ENCODE measurements around the gene MMP13. TPM values are rescaled to one million over a fixed set of nuclear protein-coding genes. Genes with fewer than 3 reads are reported as not detected.

The MMP13 gene
- total RNA-seq, 2 donors from 2014 or later = not detected

DNA sequence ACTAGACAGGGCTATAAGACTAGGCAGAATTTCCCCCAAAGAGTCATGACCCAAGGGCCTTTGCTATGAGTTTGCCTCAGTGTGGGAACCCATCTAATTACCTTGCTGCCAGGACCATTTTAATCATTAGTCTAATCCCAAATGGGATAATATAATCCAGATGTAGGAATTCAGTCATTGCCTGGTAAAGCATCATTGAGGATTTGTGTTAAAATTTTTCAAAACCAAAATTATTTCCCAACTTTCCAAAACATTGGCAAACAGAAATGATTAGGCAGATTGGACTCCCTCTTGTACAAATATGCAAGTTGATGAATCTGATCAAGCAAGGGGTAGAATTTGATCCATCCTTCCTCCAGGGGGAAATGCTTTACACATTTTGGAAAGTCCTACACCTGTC is 16.2 kb upstream of the MMP13 start:
- Mint-ChIP-seq H3K27ac (no peak overlapping the region), H3K36me3 (ENCODE audit: insufficient read depth in 2 of 2) (no peaks in the 10 kb centered on the region), H3K27me3 (ENCODE audit: low read depth) (peaks cover 15% of the 10 kb centered on the region), H3K9me3 (no peaks in the 10 kb centered on the region), H3K4me3 (no peak overlapping the region), H3K4me1 (ENCODE audit: low read depth) (no peaks in the 10 kb centered on the region)
- no peak for ATAC-seq (replicated peaks in 1 of 2)
- no peak for DNase-seq

GRCh38 chr11:102967497-102967896 is 12.0 kb upstream of the MMP13 start:
- Mint-ChIP-seq H3K36me3 (ENCODE audit: insufficient read depth in 2 of 2) (no peaks in the 10 kb centered on the region), H3K4me3 (no peak overlapping the region), H3K4me1 (ENCODE audit: low read depth) (no peaks in the 10 kb centered on the region), H3K9me3 (no peaks in the 10 kb centered on the region), H3K27ac (no peak overlapping the region), H3K27me3 (ENCODE audit: low read depth) (peaks cover 21% of the 10 kb centered on the region)
- DNase-seq = no peak
- no peak for ATAC-seq (replicated peaks in 1 of 2)

DNA sequence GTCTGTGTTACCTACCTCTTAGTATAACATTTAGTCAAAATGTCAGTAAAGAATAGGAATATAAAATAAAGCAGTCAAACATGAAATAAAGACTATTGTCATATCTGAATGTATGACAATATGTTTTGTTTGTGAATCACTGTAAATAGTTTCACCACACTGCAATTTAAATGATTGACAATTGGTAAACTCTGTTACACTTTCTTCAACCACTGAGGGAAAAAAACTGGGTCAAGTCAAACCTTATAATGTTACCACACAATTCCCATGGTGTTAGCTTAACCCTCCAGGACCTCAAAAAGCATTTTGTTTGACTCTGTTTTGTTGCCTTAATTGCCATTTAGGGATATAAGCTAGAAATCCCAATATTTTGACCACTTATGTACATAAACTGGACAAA is 10.5 kb upstream of the MMP13 start:
- H3K9me3 Mint-ChIP-seq = no peaks in the 10 kb centered on the region
- H3K27me3 Mint-ChIP-seq (ENCODE audit: low read depth) = peaks cover 8% of the 10 kb centered on the region
- no peak overlapping the region for H3K27ac Mint-ChIP-seq
- H3K4me3 Mint-ChIP-seq = no peak overlapping the region
- no peaks in the 10 kb centered on the region for H3K4me1 Mint-ChIP-seq (ENCODE audit: low read depth)
- ATAC-seq (replicated peaks in 1 of 2) (no peak), DNase-seq (no peak)
- H3K36me3 Mint-ChIP-seq (ENCODE audit: insufficient read depth in 2 of 2) = no peaks in the 10 kb centered on the region

- Mint-ChIP-seq H3K4me3 (no peak overlapping the region), H3K4me1 (ENCODE audit: low read depth) (no peaks in the 10 kb centered on the region), H3K36me3 (ENCODE audit: insufficient read depth in 2 of 2) (no peaks in the 10 kb centered on the region), H3K27me3 (ENCODE audit: low read depth) (peaks cover 7% of the 10 kb centered on the region), H3K27ac (no peak overlapping the region), H3K9me3 (no peaks in the 10 kb centered on the region)
- ATAC-seq (replicated peaks in 1 of 2) (no peak), DNase-seq (no peak)
Measured at GRCh38 chr11:102964867-102965266, 9.3 kb upstream of the MMP13 start.

- DNase-seq (no peak), ATAC-seq (replicated peaks in 1 of 2) (no peak)
- Mint-ChIP-seq H3K4me1 (ENCODE audit: low read depth) (no peaks in the 10 kb centered on the region), H3K9me3 (no peaks in the 10 kb centered on the region), H3K27me3 (ENCODE audit: low read depth) (peaks cover 12% of the 10 kb centered on the region), H3K36me3 (ENCODE audit: insufficient read depth in 2 of 2) (no peaks in the 10 kb centered on the region), H3K4me3 (no peak overlapping the region), H3K27ac (no peak overlapping the region)
Measured at GRCh38 chr11:102957953-102958352, 2.4 kb upstream of the MMP13 start.

DNA sequence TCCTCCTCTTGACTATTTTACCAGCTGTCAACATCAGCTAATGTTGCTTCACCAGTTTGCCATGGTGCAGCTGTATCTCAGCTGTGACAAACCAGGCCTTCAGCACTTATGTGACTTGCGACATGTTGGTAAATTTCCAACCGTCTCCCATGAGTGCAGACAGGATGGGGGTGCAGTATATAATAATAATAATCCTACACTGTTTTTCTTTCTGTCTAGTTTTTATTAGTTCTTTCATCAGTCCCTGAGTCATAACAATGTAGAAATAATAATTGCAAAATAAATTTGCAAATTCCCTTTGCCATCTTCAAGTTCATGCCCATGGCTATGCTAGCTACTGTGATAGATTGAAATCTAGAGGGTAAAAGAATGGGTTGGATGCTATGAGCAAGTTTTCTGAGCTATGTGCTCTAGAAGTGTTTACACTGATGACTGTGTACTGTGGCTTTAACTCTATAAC is 4.9 kb downstream of the MMP13 start:
- Mint-ChIP-seq H3K27ac (no peak overlapping the region), H3K36me3 (ENCODE audit: insufficient read depth in 2 of 2) (no peaks in the 10 kb centered on the region), H3K4me1 (ENCODE audit: low read depth) (no peaks in the 10 kb centered on the region), H3K27me3 (ENCODE audit: low read depth) (peaks cover 6% of the 10 kb centered on the region), H3K4me3 (no peak overlapping the region), H3K9me3 (no peaks in the 10 kb centered on the region)
- ATAC-seq (replicated peaks in 1 of 2) = no peak
- no peak for DNase-seq

DNA sequence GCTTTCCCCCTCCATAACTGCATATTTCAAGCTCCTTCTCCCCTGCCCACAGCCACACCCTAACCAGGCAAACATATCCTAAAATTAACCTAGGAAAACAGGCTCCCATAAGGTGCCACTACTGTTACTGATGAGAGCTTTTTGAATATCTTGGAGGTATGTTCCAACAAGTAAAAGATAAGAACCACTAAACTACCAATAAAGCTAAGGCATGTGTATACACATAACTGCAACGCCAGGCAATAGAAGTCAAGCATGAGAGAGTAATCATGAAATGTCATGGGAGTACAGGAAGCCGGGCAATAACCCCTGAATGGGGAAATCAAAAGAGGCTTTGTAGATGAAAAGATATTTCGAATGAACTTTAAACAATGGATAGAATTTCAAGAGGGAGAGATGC is 9.3 kb downstream of the MMP13 start:
- H3K9me3 Mint-ChIP-seq = no peaks in the 10 kb centered on the region
- no peaks in the 10 kb centered on the region for H3K36me3 Mint-ChIP-seq (ENCODE audit: insufficient read depth in 2 of 2)
- H3K27ac Mint-ChIP-seq = no peak overlapping the region
- no peak for DNase-seq
- ATAC-seq (replicated peaks in 1 of 2) = no peak
- H3K4me3 Mint-ChIP-seq = no peak overlapping the region
- peaks cover 4% of the 10 kb centered on the region for H3K4me1 Mint-ChIP-seq (ENCODE audit: low read depth)
- peaks cover 13% of the 10 kb centered on the region for H3K27me3 Mint-ChIP-seq (ENCODE audit: low read depth)

- DNase-seq = peak; percentile 45 to 56
- Mint-ChIP-seq H3K27ac (no peak overlapping the region), H3K9me3 (no peaks in the 10 kb centered on the region), H3K4me3 (no peak overlapping the region), H3K4me1 (ENCODE audit: low read depth) (peaks cover 11% of the 10 kb centered on the region), H3K27me3 (ENCODE audit: low read depth) (peaks cover 7% of the 10 kb centered on the region), H3K36me3 (ENCODE audit: insufficient read depth in 2 of 2) (peaks cover 0 to 2% of the 10 kb centered on the region in 2 donors)
- peak; percentile 89 for ATAC-seq (replicated peaks in 1 of 2)
Measured at GRCh38 chr11:102940714-102941588, 14.6 kb downstream of the MMP13 start.

- DNase-seq (no peak), ATAC-seq (replicated peaks in 1 of 2) (no peak)
- no peak overlapping the region for H3K4me3 Mint-ChIP-seq
- no peak overlapping the region for H3K27ac Mint-ChIP-seq
- H3K4me1 Mint-ChIP-seq (ENCODE audit: low read depth) = peaks cover 11% of the 10 kb centered on the region
- no peaks in the 10 kb centered on the region for H3K9me3 Mint-ChIP-seq
- peaks cover 1% of the 10 kb centered on the region for H3K27me3 Mint-ChIP-seq (ENCODE audit: low read depth)
- H3K36me3 Mint-ChIP-seq (ENCODE audit: insufficient read depth in 2 of 2) = peaks cover 0 to 2% of the 10 kb centered on the region in 2 donors
Measured at GRCh38 chr11:102936864-102937509, 18.5 kb downstream of the MMP13 start.

DNA sequence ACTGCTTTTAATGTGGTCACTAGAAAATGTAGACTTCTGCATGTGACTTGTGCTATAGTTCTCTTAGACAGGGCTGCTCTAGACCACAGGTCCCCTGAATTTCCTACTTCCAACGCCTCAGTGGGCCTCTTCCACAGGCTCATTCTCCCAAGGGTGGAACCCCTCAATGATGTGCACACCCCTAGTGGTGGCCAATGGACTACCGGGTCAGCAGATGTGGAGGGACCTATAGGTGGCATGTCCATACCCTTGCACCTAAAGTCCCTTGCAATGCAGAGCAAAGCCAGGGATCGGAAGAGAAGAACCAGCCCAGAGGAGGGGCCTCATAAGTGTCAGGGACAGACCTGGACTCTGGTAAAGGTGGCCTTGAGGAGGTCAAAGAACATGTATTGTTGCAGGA is 20.0 kb downstream of the MMP13 start:
- H3K9me3 Mint-ChIP-seq = no peaks in the 10 kb centered on the region

GRCh38 chr11:102934735-102935134 is 20.8 kb downstream of the MMP13 start:
- DNase-seq (no peak), ATAC-seq (replicated peaks in 1 of 2) (no peak)
- Mint-ChIP-seq H3K27me3 (ENCODE audit: low read depth) (peaks cover 13% of the 10 kb centered on the region), H3K27ac (no peak overlapping the region), H3K4me3 (no peak overlapping the region), H3K9me3 (no peaks in the 10 kb centered on the region), H3K36me3 (ENCODE audit: insufficient read depth in 2 of 2) (peaks cover 0 to 2% of the 10 kb centered on the region in 2 donors), H3K4me1 (ENCODE audit: low read depth) (no peaks in the 10 kb centered on the region)

More for the DNA sequence above, 20.0 kb downstream of the MMP13 start:
- Mint-ChIP-seq H3K4me3 (no peak overlapping the region), H3K36me3 (ENCODE audit: insufficient read depth in 2 of 2) (peaks cover 0 to 2% of the 10 kb centered on the region in 2 donors), H3K27me3 (ENCODE audit: low read depth) (peaks cover 9% of the 10 kb centered on the region), H3K27ac (no peak overlapping the region), H3K4me1 (ENCODE audit: low read depth) (no peaks in the 10 kb centered on the region)
- DNase-seq (no peak), ATAC-seq (replicated peaks in 1 of 2) (no peak)

DNA sequence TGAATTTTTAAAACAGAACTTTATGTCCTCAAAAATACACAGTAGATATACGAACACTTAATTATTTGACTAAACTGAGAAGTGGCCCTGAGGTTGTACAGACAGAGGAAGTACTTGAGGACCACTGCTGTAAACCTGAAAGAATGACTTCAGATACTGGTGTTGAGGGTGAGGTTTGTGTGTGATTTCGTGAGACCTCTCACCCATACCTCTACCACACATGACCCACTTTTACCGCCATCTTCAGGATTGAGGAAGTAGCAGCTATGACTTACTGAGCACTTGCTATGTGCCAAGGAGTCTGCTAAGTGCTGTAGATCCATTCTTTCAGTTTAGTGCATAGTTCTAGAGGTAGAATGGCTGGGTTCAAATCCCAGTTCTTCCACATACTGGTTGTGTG is 21.9 kb downstream of the MMP13 start:
- DNase-seq (no peak), ATAC-seq (replicated peaks in 1 of 2) (peak; percentile 66 to 72)
- Mint-ChIP-seq H3K27ac (no peak overlapping the region), H3K27me3 (ENCODE audit: low read depth) (peaks cover 13% of the 10 kb centered on the region), H3K4me1 (ENCODE audit: low read depth) (no peaks in the 10 kb centered on the region), H3K36me3 (ENCODE audit: insufficient read depth in 2 of 2) (peaks cover 0 to 2% of the 10 kb centered on the region in 2 donors), H3K9me3 (no peaks in the 10 kb centered on the region), H3K4me3 (no peak overlapping the region)

DNA sequence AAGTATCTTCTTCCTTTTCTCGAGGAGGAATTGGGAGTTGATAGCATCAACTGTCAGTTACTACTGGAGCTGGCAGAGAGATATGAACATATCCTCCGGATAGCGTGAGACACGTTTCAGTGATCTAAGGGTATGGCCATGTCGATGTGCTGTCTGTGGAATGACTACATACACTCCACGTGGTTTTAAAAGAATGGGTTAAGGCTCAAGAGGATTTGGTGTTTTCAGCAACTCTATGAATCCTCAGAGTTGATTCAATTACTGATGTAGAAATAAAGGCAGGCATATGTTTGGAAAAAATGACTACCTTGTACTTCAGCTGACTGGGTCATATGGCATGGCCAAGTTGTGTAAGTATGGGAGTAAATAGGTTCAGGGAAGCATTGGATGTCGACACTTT is 22.9 kb downstream of the MMP13 start:
- no peak overlapping the region for H3K4me3 Mint-ChIP-seq
- no peak overlapping the region for H3K27ac Mint-ChIP-seq
- ATAC-seq (replicated peaks in 1 of 2) = no peak
- no peak for DNase-seq
- peaks cover 13% of the 10 kb centered on the region for H3K27me3 Mint-ChIP-seq (ENCODE audit: low read depth)
- no peaks in the 10 kb centered on the region for H3K4me1 Mint-ChIP-seq (ENCODE audit: low read depth)
- no peaks in the 10 kb centered on the region for H3K9me3 Mint-ChIP-seq
- peaks cover 0 to 2% of the 10 kb centered on the region in 2 donors for H3K36me3 Mint-ChIP-seq (ENCODE audit: insufficient read depth in 2 of 2)
